Vagina (tissue), 2 donors: ENCODE results near the gene USP34.
"Not testable (repeated sequence)": the region's sequence is repeated elsewhere in the genome, so short reads cannot be mapped to it uniquely, and the experiment has no call there.

Experiments
- POLR2AphosphoS5 ChIP-seq, 2 donors: sonication (generic); formaldehyde crosslinking; IDR thresholded peaks; one replicate each; pipeline ENCODE4 v1.9.0; 2017; ENCODE audit warnings: antibody characterized with exemption in 2 of 2, mild to moderate bottlenecking in 2 of 2, low read depth in 1 of 2; ENCODE audit not compliant: insufficient read depth in 1 of 2
- TF ChIP-seq, protein P1 (sequence below), 3 experiments: fragments of 450-650 bp in 2 of 3; fragments of 200-600 bp in 1 of 3; sonication (generic) in 1 of 3; IDR thresholded peaks; one replicate each; pipeline ENCODE4 v1.5.1; 2017 to 2019; ENCODE audit warnings: antibody characterized with exemption in 3 of 3, mild to moderate bottlenecking in 2 of 3, moderate library complexity in 2 of 3

DNA sequence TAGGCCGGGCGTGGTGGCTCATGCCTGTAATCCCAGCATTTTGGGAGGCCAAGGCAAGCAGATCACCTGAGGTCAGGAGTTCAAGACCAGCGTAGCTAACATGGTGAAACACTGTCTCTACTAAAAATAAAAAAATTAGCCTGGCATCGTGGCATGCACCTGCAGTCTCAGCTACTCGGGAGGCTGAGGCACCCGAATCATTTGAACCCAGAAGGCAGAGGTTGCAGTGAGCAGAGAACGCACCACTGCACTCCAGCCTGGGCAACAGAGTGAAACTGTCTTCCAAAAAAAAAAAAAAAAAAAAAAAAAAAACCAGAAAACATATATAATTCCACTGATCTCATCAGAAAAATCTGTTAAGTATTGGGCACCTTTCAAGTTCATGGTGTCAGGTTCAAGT is 23.9 kb downstream of the USP34 start:
- TF ChIP-seq, protein P1, sequence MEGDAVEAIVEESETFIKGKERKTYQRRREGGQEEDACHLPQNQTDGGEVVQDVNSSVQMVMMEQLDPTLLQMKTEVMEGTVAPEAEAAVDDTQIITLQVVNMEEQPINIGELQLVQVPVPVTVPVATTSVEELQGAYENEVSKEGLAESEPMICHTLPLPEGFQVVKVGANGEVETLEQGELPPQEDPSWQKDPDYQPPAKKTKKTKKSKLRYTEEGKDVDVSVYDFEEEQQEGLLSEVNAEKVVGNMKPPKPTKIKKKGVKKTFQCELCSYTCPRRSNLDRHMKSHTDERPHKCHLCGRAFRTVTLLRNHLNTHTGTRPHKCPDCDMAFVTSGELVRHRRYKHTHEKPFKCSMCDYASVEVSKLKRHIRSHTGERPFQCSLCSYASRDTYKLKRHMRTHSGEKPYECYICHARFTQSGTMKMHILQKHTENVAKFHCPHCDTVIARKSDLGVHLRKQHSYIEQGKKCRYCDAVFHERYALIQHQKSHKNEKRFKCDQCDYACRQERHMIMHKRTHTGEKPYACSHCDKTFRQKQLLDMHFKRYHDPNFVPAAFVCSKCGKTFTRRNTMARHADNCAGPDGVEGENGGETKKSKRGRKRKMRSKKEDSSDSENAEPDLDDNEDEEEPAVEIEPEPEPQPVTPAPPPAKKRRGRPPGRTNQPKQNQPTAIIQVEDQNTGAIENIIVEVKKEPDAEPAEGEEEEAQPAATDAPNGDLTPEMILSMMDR (IDR thresholded peaks at IDR 0.05): not testable (repeated sequence)
- TF ChIP-seq POLR2AphosphoS5 (IDR thresholded peaks at IDR 0.05; ENCODE audit: insufficient read depth in 1 of 2, low read depth in 1 of 2): not testable (repeated sequence)
